ENCODE results near the gene FOXF2.

The FOXF2 gene

GRCh38 chr6:1392813-1393640 is 3.7 kb downstream of the FOXF2 start:
- DNase-seq: peak; percentile 56

- DNase-seq: no peak
These were observed 4.4 kb downstream of the FOXF2 start for GRCh38 chr6:1393641-1394283.

- no peak for DNase-seq
These were observed 5.4 kb downstream of the FOXF2 start for GRCh38 chr6:1394514-1395463.

- DNase-seq: no peak
These were observed 6.1 kb downstream of the FOXF2 start for GRCh38 chr6:1395506-1395905.

- DNase-seq: peak; percentile 42
These were observed 6.8 kb downstream of the FOXF2 start for GRCh38 chr6:1395941-1396908.

GRCh38 chr6:1396952-1397868 is 7.8 kb downstream of the FOXF2 start:
- DNase-seq: peak; percentile 88

GRCh38 chr6:1399085-1399780 is 9.9 kb downstream of the FOXF2 start:
- DNase-seq: no peak

GRCh38 chr6:1400126-1400850 is 10.9 kb downstream of the FOXF2 start:
- DNase-seq: no peak

GRCh38 chr6:1402369-1402768 is 13.0 kb downstream of the FOXF2 start:
- no peak for DNase-seq

- no peak for DNase-seq
These were observed 13.5 kb downstream of the FOXF2 start for GRCh38 chr6:1402868-1403267.

GRCh38 chr6:1403851-1404712 is 14.7 kb downstream of the FOXF2 start:
- DNase-seq: no peak

- DNase-seq: no peak
These were observed 15.3 kb downstream of the FOXF2 start for GRCh38 chr6:1404713-1405098.

GRCh38 chr6:1405221-1405620 is 15.8 kb downstream of the FOXF2 start:
- no peak for DNase-seq

GRCh38 chr6:1406306-1407072 is 17.1 kb downstream of the FOXF2 start:
- DNase-seq: no peak

GRCh38 chr6:1407499-1407990 is 18.2 kb downstream of the FOXF2 start:
- no peak for DNase-seq

- DNase-seq: no peak
These were observed 20.5 kb downstream of the FOXF2 start for GRCh38 chr6:1409774-1410465.

- DNase-seq: no peak
These were observed 23.5 kb downstream of the FOXF2 start for GRCh38 chr6:1412901-1413300.
